Bone marrow (tissue), 2 donors: ENCODE results near the gene GOT1.

Source experiments
- DNase-seq, 2 donors: peaks; one replicate each; lab custom pipeline; 2025; lab: John Stamatoyannopoulos, UW

The GOT1 gene

GRCh38 chr10:99358101-99358500, 72.3 kb downstream of the GOT1 start:
- no peak for DNase-seq

- DNase-seq: no peak
Measured at GRCh38 chr10:99357691-99358090, 72.7 kb downstream of the GOT1 start.

- DNase-seq: no peak
Measured at GRCh38 chr10:99353182-99353581, 77.2 kb downstream of the GOT1 start.

- DNase-seq: no peak
Measured at GRCh38 chr10:99347672-99348071, 82.8 kb downstream of the GOT1 start.
